Fibroblast of the aortic adventitia (primary cell): ENCODE measurements around the gene FARSA. TPM values are rescaled to one million over a fixed set of nuclear protein-coding genes. Genes with fewer than 3 reads are reported as not detected.

Source experiments
- DNase-seq: peaks from one replicate; pipeline ENCODE4 v3.0.0-alpha.2; 2010; ENCODE audit warnings: low read depth
- H3K4me3 ChIP-seq: 2 replicates; pipeline ENCODE4 v1.5.1; 2011; ENCODE audit warnings: low read depth, mild to moderate bottlenecking, control low read depth, low read length, moderate library complexity
- CTCF ChIP-seq: IDR thresholded peaks from 2 replicates; pipeline ENCODE4 v1.5.1; 2011; ENCODE audit warnings: mild to moderate bottlenecking, low read length, control low read depth, inconsistent platforms; ENCODE audit not compliant: insufficient read depth
- total RNA-seq: library from RNA; depleted of rRNA; stranded (reverse); fragments of >200 nt; gene quantifications from 2 replicates; pipeline ENCODE4 v1.2.3, GENCODE V29; 2012; ENCODE audit warnings: low replicate concordance

The FARSA gene
- total RNA-seq, 1 donor = 44.3 TPM

GRCh38 chr19:12973236-12973635 lies 39.7 kb upstream of the FARSA start:
- no peak for TF ChIP-seq CTCF
- no peak for DNase-seq
- no peak overlapping the region for H3K4me3 ChIP-seq

- no peak for TF ChIP-seq CTCF
- DNase-seq = no peak
- H3K4me3 ChIP-seq = no peak overlapping the region
These were observed 36.7 kb upstream of the FARSA start for GRCh38 chr19:12970070-12970820.

- DNase-seq = no peak
- no peak for TF ChIP-seq CTCF
- H3K4me3 ChIP-seq = no peak within 1 kb of the TSS
These were observed 35.9 kb upstream of the FARSA start, which contains the start of gene DAND5 for GRCh38 chr19:12969292-12969988. DAND5 (plus strand) TSS chr19:12969576; CDS start chr19:12969661, 85 bp downstream.

- no peak for TF ChIP-seq CTCF
- no peak for DNase-seq
- no peak overlapping the region for H3K4me3 ChIP-seq
These were observed 34.4 kb upstream of the FARSA start for GRCh38 chr19:12967907-12968306.

GRCh38 chr19:12965812-12966135 lies 32.3 kb upstream of the FARSA start:
- no peak for DNase-seq
- H3K4me3 ChIP-seq = no peak overlapping the region
- TF ChIP-seq CTCF = no peak

GRCh38 chr19:12965017-12965811 lies 31.7 kb upstream of the FARSA start:
- DNase-seq = peak; percentile 65
- peak overlapping the region; percentile 67 for H3K4me3 ChIP-seq
- peak; percentile 87 for TF ChIP-seq CTCF
